ENCODE measurements around the gene RASA2. TPM values are rescaled to one million over a fixed set of nuclear protein-coding genes. Genes with fewer than 3 reads are reported as not detected.

RASA2 gene
- total and polyA plus RNA-seq, 10 of the 15 experiments (the other 5 are each of a cell fraction or from before 2014, with no cell fraction given): 1.9 to 9.4 (median 7.2) TPM

- no TSS peak for BruUV-seq (replicated peaks)
- SMC1A ChIA-PET (ENCODE audit: uncharacterized antibody, unreplicated experiment): interaction anchor here (1.0 to 1.1 kb wide), 2 partner anchors 16 to 24 kb away, joined by 3 to 4 read pairs; no protein-coding TSS in a partner anchor
- DNase-seq (ENCODE audit: low read depth, low spot score) (no peak), FAIRE-seq (no peak), ATAC-seq (no peak)
- Histone ChIP-seq H3K36me3 (ENCODE audit: control insufficient read depth in 2 of 2, insufficient read depth in 2 of 2, low read length in 1 of 2) (no peaks in the 10 kb centered on the region), H3K9me3 (replicated peaks; ENCODE audit: control insufficient read depth, insufficient read depth, low read length) (no peaks in the 10 kb centered on the region), H3K4me3 (no peak overlapping the region), H4K20me1 (ENCODE audit: control insufficient read depth, insufficient read depth) (no peaks in the 10 kb centered on the region), H3K27ac (ENCODE audit: control insufficient read depth, insufficient read depth) (no peak overlapping the region), H3K4me2 (ENCODE audit: control insufficient read depth, insufficient read depth) (no peak overlapping the region), H3K27me3 (replicated peaks in 1 of 2; ENCODE audit: control insufficient read depth in 2 of 2, insufficient read depth in 2 of 2, low read length in 1 of 2) (no peaks in the 10 kb centered on the region), H3K9ac (ENCODE audit: control insufficient read depth, insufficient read depth, low read length) (no peak overlapping the region), H3K4me1 (ENCODE audit: control insufficient read depth, insufficient read depth, low read length) (peaks cover 12% of the 10 kb centered on the region), H3K79me2 (ENCODE audit: control insufficient read depth, insufficient read depth, low read length) (peaks cover 7% of the 10 kb centered on the region), H2AFZ (ENCODE audit: control insufficient read depth, low read depth, low read length) (no peak overlapping the region)
- POLR2A ChIA-PET: no interaction called here
- CTCF ChIA-PET: interaction anchor here (1.4 kb wide), 1 partner anchor 76 kb away, joined by 4 read pairs; no protein-coding TSS in a partner anchor
- intact Hi-C loops (cut with micrococcal nuclease; ENCODE audit: unreplicated experiment) (no loop called here), in situ Hi-C loops (cut with MboI) (no loop called here)
- no peak for TF ChIP-seq MEF2A (IDR thresholded peaks at IDR 0.05; ENCODE audit: insufficient read depth, low read depth, low read length)
- no peak for TF ChIP-seq FOXM1 (IDR thresholded peaks at IDR 0.05; ENCODE audit: low read depth, low read length)
- TF ChIP-seq SRF (IDR thresholded peaks at IDR 0.05; ENCODE audit: low read depth in 2 of 2, low read length in 2 of 2): no peak
- TF ChIP-seq ATF3 (IDR thresholded peaks at IDR 0.05; ENCODE audit: borderline replicate concordance, extremely low read depth, low read depth, low read length): no peak
- no peak for TF ChIP-seq ELK1 (IDR thresholded peaks at IDR 0.05; ENCODE audit: low read depth, low read length)
- TF ChIP-seq HDAC6 (IDR thresholded peaks at IDR 0.05; ENCODE audit: unreplicated experiment): no peak
- RAD21 ChIA-PET (ENCODE audit: unreplicated experiment): interaction anchor here (1.6 kb wide), 1 partner anchor 30 kb away, joined by 4 read pairs; no protein-coding TSS in a partner anchor
- 88% methylated on average over 8 of the region's 8 CpGs for WGBS (ENCODE audit: insufficient coverage, insufficient replicate concordance, low lambda C conversion rate, missing lambda C conversion rate)
These were observed 2.0 kb upstream of the RASA2 start for GRCh38 chr3:141484701-141485287.

All from GM12878 (cell line).